K562 (cell line): Measurements from ENCODE around the gene CFAP251. TPM values are rescaled to one million over a fixed set of nuclear protein-coding genes. Genes with fewer than 3 reads are reported as not detected.
A peak's percentile ranks its signal among the peaks of the same experiment; 100 is the strongest.

Experiments used
- ARHGAP35 ChIP-seq: fragments of 450-650 bp; IDR thresholded peaks from 2 replicates; pipeline ENCODE4 v1.6.1; 2018; ENCODE audit not compliant: partially characterized antibody
- ATF1 ChIP-seq, 2 experiments: fragments of 450-650 bp in 1 of 2; IDR thresholded peaks; 2 replicates each; pipeline ENCODE4 v1.6.1; 2016; ENCODE audit warnings: missing compliant biosample characterization in 1 of 2, missing genetic modification characterization in 1 of 2
- ETV1 ChIP-seq: fragments of 450-650 bp; conservative IDR thresholded peaks from 2 replicates; pipeline ENCODE4 v1.6.1; 2016; ENCODE audit warnings: missing genetic modification characterization, control low read depth, low read depth, missing compliant biosample characterization
- EZH2 ChIP-seq: IDR thresholded peaks from 2 replicates; pipeline ENCODE4 v1.6.1; 2012; ENCODE audit warnings: low read depth, mild to moderate bottlenecking, inconsistent platforms, low read length, borderline replicate concordance
- GATAD2B ChIP-seq: fragments of 450-650 bp; IDR thresholded peaks from 2 replicates; pipeline ENCODE4 v1.6.1; 2017; ENCODE audit warnings: mild to moderate bottlenecking, borderline replicate concordance
- GTF2E2 ChIP-seq: fragments of 200-800 bp; sonication (Bioruptor generic); IDR thresholded peaks from 2 replicates; pipeline ENCODE4 v1.6.1; 2016; ENCODE audit warnings: missing genetic modification characterization, missing compliant biosample characterization
- HDAC1 ChIP-seq, 2 experiments: fragments of 450-650 bp; IDR thresholded peaks; 2 replicates each; pipeline ENCODE4 v1.6.1; 2016 to 2017; ENCODE audit warnings: inconsistent platforms in 1 of 2, mild to moderate bottlenecking in 1 of 2, moderate library complexity in 1 of 2
- MCM3 ChIP-seq: fragments of 450-650 bp; IDR thresholded peaks from 2 replicates; pipeline ENCODE4 v1.6.1; 2016
- NRF1 ChIP-seq, 2 experiments: fragments of 450-650 bp; IDR thresholded peaks in 1 of 2; conservative IDR thresholded peaks in 1 of 2; 2 replicates each; pipeline ENCODE4 v1.6.1; 2014; ENCODE audit warnings: mild to moderate bottlenecking in 2 of 2
- PCBP1 ChIP-seq: fragments of 200-400 bp; formaldehyde crosslinking; IDR thresholded peaks from 2 replicates; pipeline ENCODE4 v1.6.1; 2018; ENCODE audit warnings: mild to moderate bottlenecking, low read depth, low read length; ENCODE audit not compliant: poor library complexity, severe bottlenecking
- POLR2G ChIP-seq: fragments of 200-400 bp; formaldehyde crosslinking; IDR thresholded peaks from 2 replicates; pipeline ENCODE4 v1.6.1; 2017; ENCODE audit warnings: low read depth, mild to moderate bottlenecking, antibody characterized with exemption, low read length, moderate library complexity
- PURB ChIP-seq: sonication (generic); formaldehyde crosslinking; IDR thresholded peaks from 2 replicates; pipeline ENCODE4 v1.9.0; 2021; ENCODE audit warnings: low read depth, mild to moderate bottlenecking, missing genetic modification reagents
- SMARCA4 ChIP-seq: fragments of 450-650 bp; IDR thresholded peaks from 2 replicates; pipeline ENCODE4 v1.6.1; 2016
- SP1 ChIP-seq: sonication (generic); formaldehyde crosslinking; IDR thresholded peaks from 2 replicates; pipeline ENCODE4 v1.8.1; 2022; ENCODE audit warnings: mild to moderate bottlenecking, missing genetic modification reagents
- ZNF143 ChIP-seq: sonication (generic); formaldehyde crosslinking; IDR thresholded peaks from 2 replicates; pipeline ENCODE4 v1.9.0; 2022; ENCODE audit warnings: mild to moderate bottlenecking, missing genetic modification reagents
- ZNF445 ChIP-seq: fragments of 250-450 bp; sonication (Bioruptor Pico); IDR thresholded peaks from 2 replicates; pipeline ENCODE4 v1.4.0; 2020; ENCODE audit warnings: low read depth, mild to moderate bottlenecking, moderate library complexity
- polyA plus RNA-seq, 8 experiments: library from polyadenylated mRNA; depleted of rRNA in 4 of 8; stranded (reverse) in 5 of 8; unstranded in 3 of 8; fragments of >200 nt; fragmentation: Nextera tagmentation in 2 of 8; fragmentation: Illumina TruSeq in 1 of 8; extraction: Ambion mirVana in 2 of 8; extraction: Trizol in 1 of 8; gene quantifications; 2 replicates each; pipeline versions ENCODE4 v1.2.1 to v1.2.3, GENCODE V29; 2011 to 2014; ENCODE audit warnings: inconsistent platforms in 1 of 8, missing spikeins in 1 of 8
- total RNA-seq, 7 experiments: library from RNA; depleted of rRNA in 6 of 7; stranded (reverse); fragments of >200 nt in 6 of 7; fragmentation: Illumina TruSeq in 2 of 7; extraction: Trizol in 2 of 7; gene quantifications; 2 replicates each; pipeline versions ENCODE4 v1.2.1 to v1.2.3, GENCODE V29; 2011 to 2021; ENCODE audit warnings: low replicate concordance in 1 of 7
- TF ChIP-seq, protein P1 (sequence below): fragments of 250-450 bp; sonication (Bioruptor Pico); IDR thresholded peaks from 2 replicates; pipeline ENCODE4 v1.8.0; 2021; ENCODE audit warnings: moderate library complexity, mild to moderate bottlenecking, inconsistent platforms
- TF ChIP-seq, protein P2 (sequence below): sonication (generic); formaldehyde crosslinking; IDR thresholded peaks from 2 replicates; pipeline ENCODE4 v1.8.0; 2022; ENCODE audit warnings: missing genetic modification reagents, mild to moderate bottlenecking, borderline replicate concordance
- TF ChIP-seq, protein P3 (sequence below): sonication (generic); formaldehyde crosslinking; IDR thresholded peaks from 2 replicates; pipeline ENCODE4 v1.8.1; 2022; ENCODE audit warnings: missing genetic modification reagents
- TF ChIP-seq, protein P4 (sequence below): fragments of 450-650 bp; conservative IDR thresholded peaks from 2 replicates; pipeline ENCODE4 v1.6.1; 2016; ENCODE audit warnings: missing genetic modification characterization, low read depth, mild to moderate bottlenecking, control low read depth, missing compliant biosample characterization
- TF ChIP-seq, protein P5 (sequence below): sonication (generic); formaldehyde crosslinking; IDR thresholded peaks from 2 replicates; pipeline ENCODE4 v1.8.1; 2023; ENCODE audit warnings: mild to moderate bottlenecking, missing genetic modification reagents, moderate library complexity

The CFAP251 gene
- total and polyA plus RNA-seq, 9 of the 15 experiments (the other 6 are each of a cell fraction or from before 2014, with no cell fraction given), result 16.6 to 31.0 (median 19.1) TPM

DNA sequence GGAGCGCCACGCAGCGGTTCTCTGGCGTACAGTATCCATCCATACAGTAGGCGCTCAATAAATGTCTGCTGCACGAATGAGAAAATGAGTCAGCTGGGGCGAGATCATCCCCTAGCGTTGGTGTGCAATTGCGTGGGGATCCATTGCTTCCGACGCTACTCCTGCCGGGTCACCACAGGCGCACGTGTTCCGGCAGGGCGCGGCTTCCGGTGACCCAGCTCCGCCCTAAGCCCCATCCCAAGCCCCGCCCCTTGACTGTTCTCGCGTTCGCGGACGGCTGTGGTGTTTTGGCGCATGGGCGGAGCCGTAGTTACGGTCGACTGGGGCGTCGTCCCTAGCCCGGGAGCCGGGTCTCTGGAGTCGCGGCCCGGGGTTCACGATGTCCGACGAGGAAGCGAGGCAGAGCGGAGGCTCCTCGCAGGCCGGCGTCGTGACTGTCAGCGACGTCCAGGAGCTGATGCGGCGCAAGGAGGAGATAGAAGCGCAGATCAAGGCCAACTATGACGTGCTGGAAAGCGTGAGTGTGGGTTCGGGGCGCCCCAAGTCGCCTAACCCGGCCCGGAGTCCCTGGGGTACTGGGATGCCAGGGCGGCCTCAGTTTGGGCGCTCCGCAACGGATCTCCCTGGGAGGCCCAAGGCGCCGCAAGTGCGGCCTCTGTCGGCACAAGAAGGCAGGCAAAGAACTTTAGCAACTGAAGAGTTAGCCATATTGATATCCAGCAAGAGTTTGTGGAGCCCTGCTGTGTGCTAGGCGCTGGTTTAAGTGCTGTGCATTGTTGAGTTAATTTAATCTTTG is 29.7 kb upstream of the CFAP251 start, which contains the start of gene PSMD9 (continued):
- TF ChIP-seq PCBP1 (peak; percentile 69), PURB (CRISPR knock-in tag) (no peak), SP1 (peak; percentile 98), EZH2 (no peak), ARHGAP35 (peak; percentile 80), HDAC1 (IDR thresholded peaks at IDR 0.05) (peak in 1 of 2 experiments; percentile 91; a peak in 2 of 4 replicates), SMARCA4 (peak; percentile 33; the same call in 1 of the 2 replicates), ETV1 (tag) (peak; percentile 98), MCM3 (no peak), NRF1 (conservative IDR thresholded peaks at IDR 0.05 in 1 of 2, IDR thresholded peaks at IDR 0.05 in 1 of 2) (peak; percentile 86 to 89), GTF2E2 (tag) (peak; percentile 59; the same call in 1 of the 2 replicates), GATAD2B (0 out of 2 replicates have a peak, but pooled peaks have one; percentile 6), ZNF445 (CRISPR knock-in tag) (no peak), POLR2G (peak; percentile 99), ZNF143 (no peak; the same call in 1 of the 2 replicates), ATF1 (CRISPR knock-in tag; IDR thresholded peaks at IDR 0.05) (no peak; the same call in 1 of the 2 replicates), ATF1 (tag; IDR thresholded peaks at IDR 0.05) (peak; percentile 90)
- TF ChIP-seq, protein P1, sequence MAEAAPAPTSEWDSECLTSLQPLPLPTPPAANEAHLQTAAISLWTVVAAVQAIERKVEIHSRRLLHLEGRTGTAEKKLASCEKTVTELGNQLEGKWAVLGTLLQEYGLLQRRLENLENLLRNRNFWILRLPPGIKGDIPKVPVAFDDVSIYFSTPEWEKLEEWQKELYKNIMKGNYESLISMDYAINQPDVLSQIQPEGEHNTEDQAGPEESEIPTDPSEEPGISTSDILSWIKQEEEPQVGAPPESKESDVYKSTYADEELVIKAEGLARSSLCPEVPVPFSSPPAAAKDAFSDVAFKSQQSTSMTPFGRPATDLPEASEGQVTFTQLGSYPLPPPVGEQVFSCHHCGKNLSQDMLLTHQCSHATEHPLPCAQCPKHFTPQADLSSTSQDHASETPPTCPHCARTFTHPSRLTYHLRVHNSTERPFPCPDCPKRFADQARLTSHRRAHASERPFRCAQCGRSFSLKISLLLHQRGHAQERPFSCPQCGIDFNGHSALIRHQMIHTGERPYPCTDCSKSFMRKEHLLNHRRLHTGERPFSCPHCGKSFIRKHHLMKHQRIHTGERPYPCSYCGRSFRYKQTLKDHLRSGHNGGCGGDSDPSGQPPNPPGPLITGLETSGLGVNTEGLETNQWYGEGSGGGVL (CRISPR knock-in tag), result no peak
- TF ChIP-seq, protein P2, sequence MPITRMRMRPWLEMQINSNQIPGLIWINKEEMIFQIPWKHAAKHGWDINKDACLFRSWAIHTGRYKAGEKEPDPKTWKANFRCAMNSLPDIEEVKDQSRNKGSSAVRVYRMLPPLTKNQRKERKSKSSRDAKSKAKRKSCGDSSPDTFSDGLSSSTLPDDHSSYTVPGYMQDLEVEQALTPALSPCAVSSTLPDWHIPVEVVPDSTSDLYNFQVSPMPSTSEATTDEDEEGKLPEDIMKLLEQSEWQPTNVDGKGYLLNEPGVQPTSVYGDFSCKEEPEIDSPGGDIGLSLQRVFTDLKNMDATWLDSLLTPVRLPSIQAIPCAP (CRISPR knock-in tag), result no peak
- TF ChIP-seq, protein P3, sequence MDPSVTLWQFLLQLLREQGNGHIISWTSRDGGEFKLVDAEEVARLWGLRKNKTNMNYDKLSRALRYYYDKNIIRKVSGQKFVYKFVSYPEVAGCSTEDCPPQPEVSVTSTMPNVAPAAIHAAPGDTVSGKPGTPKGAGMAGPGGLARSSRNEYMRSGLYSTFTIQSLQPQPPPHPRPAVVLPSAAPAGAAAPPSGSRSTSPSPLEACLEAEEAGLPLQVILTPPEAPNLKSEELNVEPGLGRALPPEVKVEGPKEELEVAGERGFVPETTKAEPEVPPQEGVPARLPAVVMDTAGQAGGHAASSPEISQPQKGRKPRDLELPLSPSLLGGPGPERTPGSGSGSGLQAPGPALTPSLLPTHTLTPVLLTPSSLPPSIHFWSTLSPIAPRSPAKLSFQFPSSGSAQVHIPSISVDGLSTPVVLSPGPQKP (CRISPR knock-in tag), result no peak
- TF ChIP-seq, protein P4, sequence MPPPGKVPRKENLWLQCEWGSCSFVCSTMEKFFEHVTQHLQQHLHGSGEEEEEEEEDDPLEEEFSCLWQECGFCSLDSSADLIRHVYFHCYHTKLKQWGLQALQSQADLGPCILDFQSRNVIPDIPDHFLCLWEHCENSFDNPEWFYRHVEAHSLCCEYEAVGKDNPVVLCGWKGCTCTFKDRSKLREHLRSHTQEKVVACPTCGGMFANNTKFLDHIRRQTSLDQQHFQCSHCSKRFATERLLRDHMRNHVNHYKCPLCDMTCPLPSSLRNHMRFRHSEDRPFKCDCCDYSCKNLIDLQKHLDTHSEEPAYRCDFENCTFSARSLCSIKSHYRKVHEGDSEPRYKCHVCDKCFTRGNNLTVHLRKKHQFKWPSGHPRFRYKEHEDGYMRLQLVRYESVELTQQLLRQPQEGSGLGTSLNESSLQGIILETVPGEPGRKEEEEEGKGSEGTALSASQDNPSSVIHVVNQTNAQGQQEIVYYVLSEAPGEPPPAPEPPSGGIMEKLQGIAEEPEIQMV, result no peak
- TF ChIP-seq, protein P5, sequence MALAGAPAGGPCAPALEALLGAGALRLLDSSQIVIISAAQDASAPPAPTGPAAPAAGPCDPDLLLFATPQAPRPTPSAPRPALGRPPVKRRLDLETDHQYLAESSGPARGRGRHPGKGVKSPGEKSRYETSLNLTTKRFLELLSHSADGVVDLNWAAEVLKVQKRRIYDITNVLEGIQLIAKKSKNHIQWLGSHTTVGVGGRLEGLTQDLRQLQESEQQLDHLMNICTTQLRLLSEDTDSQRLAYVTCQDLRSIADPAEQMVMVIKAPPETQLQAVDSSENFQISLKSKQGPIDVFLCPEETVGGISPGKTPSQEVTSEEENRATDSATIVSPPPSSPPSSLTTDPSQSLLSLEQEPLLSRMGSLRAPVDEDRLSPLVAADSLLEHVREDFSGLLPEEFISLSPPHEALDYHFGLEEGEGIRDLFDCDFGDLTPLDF (CRISPR knock-in tag), result no peak; the same call in 1 of the 2 replicates
